ENCODE data around the gene EPB41. TPM values are rescaled to one million over a fixed set of nuclear protein-coding genes. Genes with fewer than 3 reads are reported as not detected.

Gene EPB41
- total and polyA plus RNA-seq, 9 of the 15 experiments (the other 6 are each of a cell fraction or from before 2014, with no cell fraction given), result 3.7 to 213 (median 141) TPM

GRCh38 chr1:28935293-28935692 lies 20.9 kb downstream of the EPB41 start:
- Histone ChIP-seq H3K4me1 (replicated peaks in 1 of 2; ENCODE audit: control insufficient read depth in 2 of 2, insufficient read depth in 2 of 2, low read length in 2 of 2) (peaks cover 24 to 26% of the 10 kb centered on the region in 2 experiments), H3K36me3 (ENCODE audit: control insufficient read depth, insufficient read depth, low read length) (peaks cover 6% of the 10 kb centered on the region), H3K79me2 (ENCODE audit: control insufficient read depth, insufficient read depth, low read length) (peaks cover 99% of the 10 kb centered on the region), H3K27me3 (ENCODE audit: control insufficient read depth in 2 of 2, insufficient read depth in 2 of 2, low read length in 2 of 2) (no peaks in the 10 kb centered on the region), H3K9ac (ENCODE audit: insufficient read depth in 1 of 2, low read depth in 2 of 2, low read length in 2 of 2) (peak overlapping the region in 1 of 2 experiments; percentile 8; a peak in 1 of 4 replicates), H3K9me1 (ENCODE audit: control insufficient read depth, insufficient read depth, low read length) (no peaks in the 10 kb centered on the region), H3K9me3 (replicated peaks; ENCODE audit: control insufficient read depth, insufficient read depth, low read depth, low read length) (no peaks in the 10 kb centered on the region), H3K4me2 (ENCODE audit: insufficient read depth, low read length) (no peak overlapping the region), H4K20me1 (replicated peaks; ENCODE audit: control insufficient read depth, insufficient read depth, low read length) (0 out of 2 replicates have a peak, but pooled peaks cover 8% of the 10 kb centered on the region), H2AFZ (ENCODE audit: low read depth, low read length) (no peak overlapping the region), H3K27ac (ENCODE audit: extremely low read depth, low read depth, low read length) (no peak overlapping the region), H3K4me3 (no peak overlapping the region)
- 66% methylated on average over 4 of the region's 5 CpGs for WGBS (ENCODE audit: insufficient coverage, low coverage, missing lambda C conversion rate)
- POLR2A ChIA-PET, result interaction anchor here (0.5 to 1.8 kb wide), 8 partner anchors 8 to 533 kb away, joined by 3 to 8 read pairs (median 4); no protein-coding TSS in a partner anchor
- in situ Hi-C loops (cut with MboI) (no loop called here), intact Hi-C loops (cut with micrococcal nuclease) (no loop called here)
- ATAC-seq (peak; percentile 21), FAIRE-seq (no peak), DNase-seq (ENCODE audit: extremely low read depth in 1 of 4, low spot score in 3 of 4) (no peak)
- BruUV-seq (replicated peaks), result no TSS peak
- CTCF ChIA-PET (ENCODE audit: low intra/inter-chr PET ratio), result no interaction called here
- TF ChIP-seq KAT8 (IDR thresholded peaks at IDR 0.05; ENCODE audit: low read depth) (no peak), ZNF316 (IDR thresholded peaks at IDR 0.05) (0 out of 2 replicates have a peak, but pooled peaks have one; percentile 1), ZNF740 (CRISPR knock-in tag; IDR thresholded peaks at IDR 0.05) (no peak; the same call in none of the 2 replicates), ZNF740 (tag; IDR thresholded peaks at IDR 0.05) (peak in 1 of 2 experiments; percentile 72; a peak in 1 of 4 replicates), ZNF696 (CRISPR knock-in tag; conservative IDR thresholded peaks at IDR 0.05) (no peak), CGGBP1 (CRISPR knock-in tag; IDR thresholded peaks at IDR 0.05) (no peak), NELFE (IDR thresholded peaks at IDR 0.05; ENCODE audit: insufficient read depth, insufficient read length) (no peak), RHOXF2B (CRISPR knock-in tag; conservative IDR thresholded peaks at IDR 0.05) (no peak), VEZF1 (CRISPR knock-in tag; IDR thresholded peaks at IDR 0.05) (0 out of 2 replicates have a peak, but pooled peaks have one; percentile 10)
